Measurements from ENCODE around the gene GAREM1. TPM values are rescaled to one million over a fixed set of nuclear protein-coding genes. Genes with fewer than 3 reads are reported as not detected.

GAREM1 gene
- total and polyA plus RNA-seq, 2 of the 8 experiments (the other 6 are each of a cell fraction or from before 2014, with no cell fraction given) = 3.6 to 9.2 TPM

GRCh38 chr18:32441533-32441932 is 29.1 kb downstream of the GAREM1 start:
- POLR2A ChIA-PET (ENCODE audit: partially characterized antibody) = interaction anchor here (2.5 kb wide), 1 partner anchor 29 kb away, joined by 8 read pairs; the partner anchor contains the start of gene GAREM1
- H3K27ac ChIP-seq (ENCODE audit: low read depth, low read length) = no peak overlapping the region
- WGBS, 2 experiments (ENCODE audit: extremely low coverage in 1 of 2, insufficient coverage in 1 of 2, insufficient read length in 1 of 2, insufficient replicate concordance in 2 of 2, low coverage in 1 of 2, low lambda C conversion rate in 2 of 2, missing lambda C conversion rate in 1 of 2) = 90% methylated on average over 8 of the region's 8 CpGs; no CpG with 5 or more reads in 1 of the 2 experiments
- H3K23ac ChIP-seq (ENCODE audit: insufficient read length) = no peak overlapping the region
- no peak overlapping the region for H2BK120ac ChIP-seq (replicated peaks; ENCODE audit: low read depth, low read length)
- no peak overlapping the region for H3K18ac ChIP-seq (ENCODE audit: extremely low read depth, low read length)
- H3K4ac ChIP-seq (replicated peaks; ENCODE audit: insufficient read length, low read depth, low read length) = no peak overlapping the region
- no peak overlapping the region for H4K91ac ChIP-seq (replicated peaks; ENCODE audit: insufficient read length, low read length)
- no peak overlapping the region for H2BK5ac ChIP-seq (ENCODE audit: low read depth, low read length)
- H3K4me3 ChIP-seq (ENCODE audit: extremely low read depth in 1 of 4, insufficient read depth in 2 of 4, low read depth in 3 of 4, low read length in 4 of 4) = no peak overlapping the region
- H3K9ac ChIP-seq (replicated peaks in 1 of 4; ENCODE audit: extremely low read depth in 1 of 4, low read depth in 3 of 4, low read length in 3 of 4) = no peak overlapping the region
- H2AFZ ChIP-seq (ENCODE audit: low read length) = no peak overlapping the region
- peaks cover 3% of the 10 kb centered on the region for H3K79me1 ChIP-seq (ENCODE audit: low read depth, low read length)
- no peak overlapping the region for H2AK5ac ChIP-seq (ENCODE audit: low read depth, low read length)
- no peak overlapping the region for H2BK15ac ChIP-seq (ENCODE audit: low read length)
- no peaks in the 10 kb centered on the region for H3K23me2 ChIP-seq (ENCODE audit: low read depth, low read length)
- no peak overlapping the region for H4K5ac ChIP-seq (ENCODE audit: insufficient read length, low read depth, low read length)
- H3K36me3 ChIP-seq (ENCODE audit: control insufficient read depth in 2 of 4, insufficient read depth in 4 of 4, low read length in 3 of 4) = no peaks in the 10 kb centered on the region
- H3K79me2 ChIP-seq (ENCODE audit: control insufficient read depth in 1 of 2, insufficient read depth in 2 of 2, low read length in 2 of 2) = peaks cover 0 to 29% of the 10 kb centered on the region in 2 experiments; a peak in 2 of 4 replicates
- H3K4me1 ChIP-seq (replicated peaks in 1 of 4; ENCODE audit: control insufficient read depth in 3 of 4, insufficient read depth in 4 of 4, low read length in 3 of 4) = peaks cover 0 to 2% (median 0%) of the 10 kb centered on the region in 4 experiments; a peak in 1 of 7 replicates
- no peak overlapping the region for H3K4me2 ChIP-seq (ENCODE audit: insufficient read depth in 1 of 2, low read depth in 2 of 2, low read length in 2 of 2)
- no peak overlapping the region for H3K56ac ChIP-seq (replicated peaks; ENCODE audit: insufficient read length, low read depth, low read length)
- H4K20me1 ChIP-seq (replicated peaks in 1 of 2; ENCODE audit: control insufficient read depth in 1 of 2, insufficient read depth in 2 of 2, low read length in 2 of 2) = no peaks in the 10 kb centered on the region
- no peak overlapping the region for H3K14ac ChIP-seq (ENCODE audit: insufficient read length)
- DNase-seq (ENCODE audit: low read depth in 1 of 2, low spot score in 2 of 2) (no peak), FAIRE-seq (no peak)
- H2BK20ac ChIP-seq (ENCODE audit: low read length) = no peak overlapping the region
- H4K8ac ChIP-seq (ENCODE audit: extremely low read depth, insufficient read depth, low read length) = no peak overlapping the region
- no peaks in the 10 kb centered on the region for H3K9me3 ChIP-seq (ENCODE audit: insufficient read depth in 2 of 2, low read depth in 1 of 2, low read length in 1 of 2)
- CTCF ChIA-PET (ENCODE audit: partially characterized antibody) = interaction anchor here (0.7 to 3.3 kb wide), 11 partner anchors 8 to 284 kb away, joined by 3 to 27 read pairs (median 7); partner anchors contain the start of gene GAREM1
- no peak for TF ChIP-seq SP2 (IDR thresholded peaks at IDR 0.05; ENCODE audit: low read length)
- TF ChIP-seq HDAC2 (IDR thresholded peaks at IDR 0.05; ENCODE audit: borderline replicate concordance in 1 of 2, low read depth in 2 of 2, low read length in 2 of 2) = no peak
- TF ChIP-seq EP300 (IDR thresholded peaks at IDR 0.05; ENCODE audit: borderline replicate concordance in 1 of 2, low read depth in 2 of 2, low read length in 2 of 2) = no peak
- no peak overlapping the region for H2BK12ac ChIP-seq (ENCODE audit: low read depth, low read length)
- peaks cover 0 to 1% (median 0%) of the 10 kb centered on the region in 4 experiments; a peak in 1 of 7 replicates for H3K27me3 ChIP-seq (replicated peaks in 1 of 4; ENCODE audit: control insufficient read depth in 3 of 4, extremely low read depth in 1 of 4, insufficient read depth in 3 of 4, low read length in 3 of 4)

All from H1 (cell line).